ENCODE results near the gene CCL27. TPM values are rescaled to one million over a fixed set of nuclear protein-coding genes. Genes with fewer than 3 reads are reported as not detected.

The CCL27 gene
- total RNA-seq, 1 donor from 2014 or later, result not detected

DNA sequence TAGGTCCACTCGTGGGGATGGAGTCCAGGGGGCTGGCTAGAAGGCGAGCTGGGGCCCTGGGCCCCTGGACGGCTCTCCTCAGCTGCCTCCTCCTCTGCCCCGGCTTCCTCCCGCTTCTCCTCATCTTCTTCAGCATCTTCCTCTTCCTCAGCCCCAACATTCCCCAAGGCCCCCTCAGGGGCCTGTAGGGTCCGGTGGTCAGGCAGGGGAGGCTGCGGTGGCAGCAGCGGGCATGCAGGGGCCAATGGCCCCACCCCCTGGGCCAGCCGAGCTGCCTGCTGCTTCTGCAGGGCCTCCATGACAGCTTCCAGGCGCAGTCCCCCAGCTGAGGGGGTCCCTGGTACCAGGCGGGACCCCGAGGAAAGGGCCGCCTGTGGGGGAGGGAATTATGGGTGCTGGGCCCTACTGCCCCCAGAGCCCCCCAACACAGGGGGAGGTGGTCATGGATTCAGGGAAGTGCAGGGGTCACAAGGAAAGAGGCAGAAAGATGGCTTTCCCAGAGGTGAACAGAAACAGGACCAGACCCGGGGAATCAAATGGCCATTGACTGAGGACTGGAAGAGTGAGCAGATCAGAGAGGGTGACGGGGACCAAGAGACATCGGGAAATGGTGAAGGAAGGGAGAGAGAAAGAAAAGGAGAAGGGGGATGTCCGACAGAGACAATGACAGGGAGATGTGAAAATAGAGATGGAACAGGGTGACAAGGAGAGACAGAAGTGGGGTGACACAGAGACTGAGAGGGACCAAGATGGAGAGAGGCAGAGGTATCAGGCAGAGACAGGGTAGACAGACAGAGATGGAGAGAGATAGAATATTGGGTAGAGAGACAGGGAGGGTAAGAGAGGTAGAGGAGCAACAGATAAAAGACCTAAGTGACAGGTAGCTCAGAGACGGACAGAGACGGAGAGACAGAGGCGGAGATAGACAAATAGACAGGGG lies 34.5 kb downstream of the CCL27 start:
- no peak for DNase-seq (ENCODE audit: low spot score)

DNA sequence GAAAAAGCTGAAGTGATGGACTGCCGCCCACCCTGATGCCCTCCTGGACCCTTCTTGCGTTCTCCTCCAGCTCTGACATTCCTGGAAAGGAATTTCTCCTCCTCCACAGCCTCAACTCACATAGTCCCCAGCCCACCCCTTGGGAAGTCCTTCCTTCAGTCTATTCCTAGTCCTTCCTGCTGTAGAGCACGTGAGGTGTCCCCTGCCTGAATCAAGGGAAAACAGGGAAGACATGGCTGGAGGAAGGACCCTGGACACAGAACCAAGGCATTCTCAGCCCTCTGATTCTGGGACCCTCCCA lies 37.3 kb downstream of the CCL27 start:
- no peak for DNase-seq (ENCODE audit: low spot score)

DNA sequence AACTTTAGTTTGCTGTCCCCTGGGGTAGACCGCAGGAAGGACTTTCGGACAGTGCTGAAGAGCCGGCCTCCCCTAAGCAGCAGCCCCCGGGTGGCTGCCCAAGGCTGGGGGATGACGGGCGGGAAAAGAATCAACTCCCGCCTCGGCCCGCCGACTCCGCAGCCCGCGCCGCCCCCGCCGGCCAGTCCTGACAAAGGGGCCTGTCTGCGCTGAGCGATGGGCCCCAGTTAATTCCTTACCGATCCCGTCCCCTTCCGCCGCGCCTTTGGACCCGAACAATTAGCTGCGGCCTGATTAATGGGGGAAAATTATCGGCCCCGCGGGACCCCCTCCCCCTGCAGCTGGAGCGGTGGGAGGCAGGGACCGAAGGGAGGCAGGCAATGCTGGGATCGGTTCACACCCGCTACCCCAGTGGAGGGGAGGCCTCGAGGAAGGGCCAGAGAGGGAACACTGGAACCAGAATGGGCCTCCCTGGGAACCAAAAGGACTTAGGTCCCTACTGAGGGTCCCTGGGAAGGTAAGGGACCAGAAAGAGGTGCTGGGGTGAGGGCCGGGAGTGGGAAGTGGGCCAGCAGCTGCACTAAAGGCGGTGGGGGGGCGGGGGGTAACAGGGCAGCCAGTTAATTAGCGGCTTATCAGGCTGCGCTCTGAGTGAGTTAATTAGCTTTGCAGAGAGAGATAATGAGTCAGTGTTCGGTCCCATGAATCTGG lies 37.8 kb downstream of the CCL27 start:
- DNase-seq (ENCODE audit: low spot score), result no peak

DNA sequence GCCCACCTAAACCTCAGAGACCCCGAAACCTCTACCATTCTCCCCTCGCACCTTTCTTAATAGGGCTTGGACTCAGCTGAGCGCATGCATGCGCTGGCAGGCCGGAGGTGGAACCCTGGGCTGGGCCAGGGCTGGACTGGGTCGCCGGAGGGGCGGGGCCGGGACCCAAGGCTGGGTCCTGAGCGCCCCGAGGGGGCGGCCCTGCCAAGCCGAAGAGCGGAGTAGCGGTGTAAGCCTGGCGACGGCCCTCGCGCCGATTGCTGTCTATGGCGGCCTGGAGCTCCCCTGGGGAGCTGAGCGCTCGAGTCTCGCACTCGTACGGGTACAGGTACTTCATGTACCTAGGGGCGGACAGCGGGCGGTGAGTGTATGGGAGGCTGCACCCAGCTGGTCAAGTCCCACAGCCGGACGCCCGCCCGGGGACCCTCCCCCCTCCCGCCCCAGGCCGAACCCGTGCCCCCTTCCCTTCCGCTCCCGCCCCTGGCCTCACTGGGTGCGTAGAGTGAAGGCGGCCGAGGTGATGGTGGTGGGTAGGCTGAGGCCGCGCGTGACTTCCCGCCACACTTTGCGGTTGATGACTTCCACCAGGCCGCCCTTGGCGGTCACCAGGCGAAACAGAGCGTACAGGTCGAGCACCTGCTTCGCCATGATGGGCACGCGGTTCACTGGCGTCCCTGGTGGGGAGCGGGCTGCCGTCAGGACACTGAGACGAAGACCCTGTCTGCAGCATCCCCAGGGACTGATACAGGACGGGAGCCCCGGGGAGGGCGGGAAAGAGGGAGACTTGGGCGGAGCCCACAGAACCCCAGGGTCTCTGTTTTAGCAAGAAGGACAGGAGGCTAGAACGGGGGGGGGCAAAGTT lies 38.9 kb downstream of the CCL27 start:
- DNase-seq (ENCODE audit: low spot score), result no peak

DNA sequence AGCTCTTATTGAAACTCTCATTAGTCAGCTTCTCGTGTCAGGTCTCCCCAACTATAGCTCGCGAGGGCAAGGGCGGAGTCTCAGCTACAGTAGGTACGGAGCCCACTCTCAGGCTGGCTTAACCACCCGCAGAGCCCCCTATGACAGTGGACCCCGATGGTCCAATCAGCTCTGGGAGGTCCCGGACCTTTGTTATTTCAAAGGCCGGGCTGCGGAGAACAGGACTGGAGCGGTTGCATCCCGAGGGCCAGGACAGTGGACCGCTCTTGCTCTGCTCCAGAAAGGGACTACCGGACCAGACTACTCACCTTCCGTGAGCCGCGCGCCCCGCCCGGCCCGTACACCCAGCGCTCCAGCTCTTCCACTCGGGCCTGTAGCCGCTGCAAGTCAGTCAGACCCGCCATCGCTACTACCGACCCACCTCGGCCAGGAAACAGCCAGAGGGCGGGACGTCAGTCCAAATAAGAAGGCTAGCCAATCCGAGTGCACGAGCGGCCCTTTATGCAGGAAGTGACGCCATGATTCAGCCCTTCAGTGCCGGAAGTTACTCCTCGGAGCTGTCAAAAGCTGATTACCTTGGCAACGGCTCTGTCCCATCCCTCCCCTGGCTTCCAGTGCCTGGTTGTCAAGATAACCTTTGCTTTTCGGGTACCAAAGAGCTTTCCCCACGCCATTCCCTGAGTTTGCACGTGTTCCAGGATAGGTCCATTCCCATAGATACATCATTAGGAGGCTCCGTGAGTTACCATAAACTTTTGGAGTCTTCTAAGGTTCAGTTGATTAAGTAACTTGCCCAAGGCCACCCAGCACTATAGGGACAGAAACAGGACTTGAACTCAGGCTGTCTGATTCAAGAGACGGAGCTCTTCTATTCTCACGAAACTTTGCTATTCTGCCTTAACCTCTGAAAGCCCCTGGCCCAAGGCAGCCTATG lies 42.1 kb downstream of the CCL27 start, which contains the start of gene DCTN3:
DCTN3 (minus strand) TSS at position 435 of the 934 bp plus-strand sequence; CDS start at position 404, 31 bp downstream.
- DNase-seq (ENCODE audit: low spot score), result peak; percentile 94

DNA sequence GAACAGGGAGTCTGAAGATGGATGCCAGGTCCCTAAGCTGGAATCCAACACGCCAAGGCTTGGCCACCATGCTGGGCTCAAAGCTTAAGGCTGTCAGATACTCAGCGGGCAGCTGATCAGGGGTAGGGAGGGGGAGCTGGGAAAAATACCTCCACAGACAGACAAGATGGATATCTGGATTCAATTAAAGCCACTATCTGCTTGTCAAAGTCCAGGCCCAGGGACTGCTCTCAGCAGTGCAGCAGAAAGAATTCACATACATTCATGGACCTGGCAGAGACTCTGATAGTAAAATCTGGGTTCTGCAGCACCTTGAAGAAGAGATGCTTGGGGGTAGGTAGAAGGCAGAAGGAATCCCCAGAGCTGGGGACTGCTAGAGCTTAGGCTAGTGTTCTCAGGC lies 47.3 kb downstream of the CCL27 start:
- no peak for DNase-seq (ENCODE audit: low spot score)

DNA sequence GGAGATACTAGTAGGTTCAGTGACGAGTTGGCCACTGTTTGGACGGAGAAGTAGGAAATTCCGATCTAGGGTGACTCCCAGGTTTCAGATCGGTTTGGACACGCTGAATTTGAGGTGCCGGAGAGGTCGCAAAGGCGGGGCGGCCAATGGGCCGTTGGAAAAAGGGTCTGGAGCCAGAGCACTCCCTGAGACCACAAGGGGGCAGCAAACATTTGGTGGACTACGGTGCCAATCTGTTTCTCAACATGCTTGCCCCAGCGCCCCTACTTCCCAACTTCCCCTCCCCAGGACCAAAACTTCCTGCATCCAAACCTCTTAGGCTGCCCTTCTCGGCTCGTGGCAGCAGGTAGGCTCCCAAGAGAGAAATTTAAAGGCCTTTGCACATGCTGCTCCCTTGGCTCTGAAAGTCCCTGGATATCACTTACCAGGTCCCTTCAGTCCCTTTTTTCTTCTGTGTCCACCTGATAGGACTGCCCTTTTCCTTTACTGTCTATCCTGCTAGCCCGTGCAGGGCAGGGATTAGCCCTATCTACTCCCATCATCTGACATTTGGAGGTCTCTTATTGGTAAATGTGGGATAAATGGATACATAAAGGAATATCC lies 49.6 kb downstream of the CCL27 start:
- DNase-seq (ENCODE audit: low spot score), result peak; percentile 84

Other genes starting within 250 kb of the CCL27 start
- gene FAM219A, start 204.1 kb downstream of the CCL27 start, total RNA-seq, result 24.0 TPM
- 0.52 TPM for gene DNAI1, start 203.9 kb downstream of the CCL27 start, total RNA-seq
- 1.7 TPM for gene ENHO, start 139.7 kb downstream of the CCL27 start, total RNA-seq
- 23.0 TPM for gene CNTFR, start 72.9 kb downstream of the CCL27 start, total RNA-seq
- 28.7 TPM for gene RPP25L, start 50.6 kb downstream of the CCL27 start, total RNA-seq
- 81.9 TPM for gene DCTN3, start 42.2 kb downstream of the CCL27 start, total RNA-seq
- not detected for gene ARID3C, start 33.6 kb downstream of the CCL27 start, total RNA-seq
- gene SIGMAR1, start 24.9 kb downstream of the CCL27 start, total RNA-seq, result 77.1 TPM
- 63.6 TPM for gene GALT, start 16.0 kb downstream of the CCL27 start, total RNA-seq
- gene IL11RA, start 10.5 kb downstream of the CCL27 start, total RNA-seq, result 37.0 TPM
- 4.1 TPM for gene CCL19, start 28.6 kb upstream of the CCL27 start, total RNA-seq
- 30.2 TPM for gene CCL21, start 47.5 kb upstream of the CCL27 start, total RNA-seq